ENCODE data around the gene DDOST. TPM values are rescaled to one million over a fixed set of nuclear protein-coding genes. Genes with fewer than 3 reads are reported as not detected.
"Not testable (repeated sequence)": the region's sequence is repeated elsewhere in the genome, so short reads cannot be mapped to it uniquely, and the experiment has no call there.

The DDOST gene
- total RNA-seq, 2 experiments from 2014 or later: 137 to 170 TPM

DNA sequence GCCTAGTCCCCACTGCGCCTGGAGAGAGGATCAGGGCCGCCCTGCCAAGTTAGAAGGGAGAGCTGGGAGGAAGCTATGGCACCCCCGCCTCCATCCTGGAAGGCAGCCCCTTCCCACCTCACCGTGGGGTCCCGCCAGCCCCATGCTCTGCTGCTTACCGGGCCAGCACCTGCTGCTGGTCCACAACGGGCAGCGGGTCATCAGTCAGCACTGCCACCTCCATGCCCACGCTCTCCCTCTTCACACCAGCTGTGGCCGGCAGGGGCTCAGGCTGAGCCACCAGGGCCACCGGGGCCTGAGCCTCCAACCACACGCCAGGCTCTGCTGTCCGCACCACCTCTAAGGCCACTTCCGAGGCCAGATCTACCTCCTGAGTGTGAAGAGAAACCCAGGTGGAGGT lies 23.5 kb upstream of the DDOST start:
- Mint-ChIP-seq H3K27me3 (peaks cover 38% of the 10 kb centered on the region), H3K9me3 (ENCODE audit: low read depth) (no peaks in the 10 kb centered on the region), H3K36me3 (no peaks in the 10 kb centered on the region), H3K4me1 (peaks cover 4% of the 10 kb centered on the region), H3K27ac (no peak overlapping the region), H3K4me3 (no peak overlapping the region)
- no peak for ATAC-seq
- CTCF ChIA-PET: interaction anchor here (0.9 kb wide), 1 partner anchor 12 kb away, joined by 3 read pairs; no protein-coding TSS in a partner anchor
- DNase-seq: no peak

DNA sequence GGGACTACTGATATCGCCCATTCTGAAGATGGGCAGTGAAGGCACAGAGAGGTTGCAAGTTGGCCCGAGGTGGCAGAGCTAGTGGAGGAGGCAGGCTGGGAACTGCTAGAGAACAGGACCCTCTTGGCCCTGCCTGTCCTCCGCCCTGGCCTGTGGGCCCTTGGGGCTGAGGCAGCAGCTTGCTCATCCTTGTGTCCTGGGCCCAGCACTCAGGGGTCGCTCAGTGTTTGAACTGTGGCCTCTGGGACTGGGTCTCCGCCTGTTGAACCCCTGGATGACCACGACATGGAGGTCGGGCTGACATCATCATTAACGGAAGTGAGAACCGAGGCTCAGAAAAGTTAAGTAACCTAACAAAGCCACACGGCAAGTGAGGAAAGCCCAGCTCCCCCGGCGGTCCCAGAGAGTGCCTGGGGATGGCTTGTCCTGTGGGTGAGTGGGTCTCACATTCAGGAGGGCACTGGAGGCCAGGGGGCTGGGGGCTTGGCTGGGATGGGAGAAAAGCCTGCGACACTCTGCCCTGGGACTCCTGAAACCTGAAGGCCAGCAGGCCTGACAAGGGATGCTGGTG lies 23.0 kb upstream of the DDOST start:
- DNase-seq (no peak), ATAC-seq (no peak)
- Mint-ChIP-seq H3K36me3 (no peaks in the 10 kb centered on the region), H3K4me3 (no peak overlapping the region), H3K27me3 (peaks cover 41% of the 10 kb centered on the region), H3K9me3 (ENCODE audit: low read depth) (no peaks in the 10 kb centered on the region), H3K27ac (no peak overlapping the region), H3K4me1 (peaks cover 7% of the 10 kb centered on the region)
- CTCF ChIA-PET: interaction anchor here (0.9 kb wide), 1 partner anchor 13 kb away, joined by 3 read pairs; no protein-coding TSS in a partner anchor

- ATAC-seq (no peak), DNase-seq (no peak)
- H3K4me1 Mint-ChIP-seq: peaks cover 12% of the 10 kb centered on the region
- CTCF ChIA-PET: interaction anchor here (1.4 kb wide), 1 partner anchor 13 kb away, joined by 5 read pairs; no protein-coding TSS in a partner anchor
- H3K27ac Mint-ChIP-seq: no peak overlapping the region
- H3K9me3 Mint-ChIP-seq (ENCODE audit: low read depth): no peaks in the 10 kb centered on the region
- H3K36me3 Mint-ChIP-seq: no peaks in the 10 kb centered on the region
- H3K4me3 Mint-ChIP-seq: no peak overlapping the region
- peaks cover 45% of the 10 kb centered on the region for H3K27me3 Mint-ChIP-seq
Measured at GRCh38 chr1:20683614-20684013, 22.4 kb upstream of the DDOST start.

GRCh38 chr1:20682571-20683236 lies 21.5 kb upstream of the DDOST start:
- peaks cover 2% of the 10 kb centered on the region for H3K36me3 Mint-ChIP-seq
- peaks cover 52% of the 10 kb centered on the region for H3K27me3 Mint-ChIP-seq
- CTCF ChIA-PET: interaction anchor here (1.4 kb wide), 1 partner anchor 14 kb away, joined by 5 read pairs; no protein-coding TSS in a partner anchor
- no peak for ATAC-seq
- peaks cover 3% of the 10 kb centered on the region for H3K9me3 Mint-ChIP-seq (ENCODE audit: low read depth)
- H3K4me3 Mint-ChIP-seq: no peak overlapping the region
- no peak for DNase-seq
- no peak overlapping the region for H3K27ac Mint-ChIP-seq
- H3K4me1 Mint-ChIP-seq: peaks cover 18% of the 10 kb centered on the region

- DNase-seq (no peak), ATAC-seq (no peak)
- Mint-ChIP-seq H3K27me3 (peaks cover 59% of the 10 kb centered on the region), H3K9me3 (ENCODE audit: low read depth) (peaks cover 7% of the 10 kb centered on the region), H3K36me3 (peaks cover 6% of the 10 kb centered on the region), H3K4me3 (no peak overlapping the region), H3K4me1 (peaks cover 18% of the 10 kb centered on the region), H3K27ac (no peak overlapping the region)
- CTCF ChIA-PET: interaction anchor here (1.4 kb wide), 1 partner anchor 15 kb away, joined by 5 read pairs; no protein-coding TSS in a partner anchor
Measured at GRCh38 chr1:20681999-20682398, 20.8 kb upstream of the DDOST start.

GRCh38 chr1:20680269-20680668 lies 19.1 kb upstream of the DDOST start:
- no peak overlapping the region for H3K4me3 Mint-ChIP-seq
- peaks cover 7% of the 10 kb centered on the region for H3K9me3 Mint-ChIP-seq (ENCODE audit: low read depth)
- CTCF ChIA-PET: interaction anchor here (0.9 kb wide), 2 partner anchors 15 to 17 kb away, joined by 3 to 4 read pairs; no protein-coding TSS in a partner anchor
- no peak for DNase-seq
- peaks cover 73% of the 10 kb centered on the region for H3K27me3 Mint-ChIP-seq
- peaks cover 18% of the 10 kb centered on the region for H3K4me1 Mint-ChIP-seq
- peaks cover 8% of the 10 kb centered on the region for H3K36me3 Mint-ChIP-seq
- no peak for ATAC-seq
- H3K27ac Mint-ChIP-seq: no peak overlapping the region

DNA sequence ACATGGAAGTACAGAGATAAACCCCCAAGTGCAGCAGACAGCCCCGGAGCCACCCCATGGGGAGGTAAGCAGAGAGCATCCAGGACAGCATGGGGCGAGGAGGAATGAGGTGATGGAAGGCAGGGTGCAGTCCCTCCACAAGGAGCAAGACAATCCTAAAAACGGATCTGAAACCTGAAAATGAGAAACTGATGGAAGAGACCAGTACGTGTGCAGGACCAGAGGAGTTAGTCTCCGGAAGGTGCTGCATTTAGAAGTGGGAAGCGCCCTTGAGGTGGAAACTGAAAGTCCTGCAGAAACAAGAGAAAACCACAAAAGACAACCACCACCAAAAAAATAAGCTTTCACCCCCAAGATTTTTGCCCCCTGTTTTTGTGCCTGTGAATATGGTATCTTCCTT lies 17.4 kb upstream of the DDOST start:
- peak; percentile 68 for ATAC-seq
- no peak overlapping the region for H3K4me3 Mint-ChIP-seq
- CTCF ChIA-PET: interaction anchor here (0.5 to 2.2 kb wide), 5 partner anchors 9 to 1342 kb away, joined by 3 to 5 read pairs (median 4); no protein-coding TSS in a partner anchor
- peaks cover 18% of the 10 kb centered on the region for H3K4me1 Mint-ChIP-seq
- peaks cover 7% of the 10 kb centered on the region for H3K9me3 Mint-ChIP-seq (ENCODE audit: low read depth)
- H3K27me3 Mint-ChIP-seq: peaks cover 73% of the 10 kb centered on the region
- peaks cover 8% of the 10 kb centered on the region for H3K36me3 Mint-ChIP-seq
- peak; percentile 69 for DNase-seq
- no peak overlapping the region for H3K27ac Mint-ChIP-seq

GRCh38 chr1:20673626-20674025 lies 12.5 kb upstream of the DDOST start:
- H3K36me3 Mint-ChIP-seq, CTCF ChIA-PET, H3K4me1 Mint-ChIP-seq: not testable (repeated sequence)

DNA sequence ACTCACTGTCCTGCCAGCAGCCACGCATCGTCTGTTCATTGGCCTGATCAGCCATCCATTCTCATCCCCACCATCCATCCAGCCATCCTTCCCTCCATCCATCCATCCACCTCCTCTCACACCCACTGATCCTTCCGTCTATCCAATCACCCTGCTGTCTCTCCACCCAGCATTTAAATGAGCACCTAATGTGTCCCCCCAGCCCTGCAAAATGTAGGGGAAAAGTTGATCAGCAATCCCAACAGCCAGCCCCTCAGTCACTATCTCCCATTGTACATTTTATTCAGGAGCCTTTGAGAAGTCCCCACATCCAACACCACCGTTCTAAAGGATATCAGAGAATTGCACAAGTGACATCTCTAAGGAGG lies 11.1 kb upstream of the DDOST start:
- no peak overlapping the region for H3K4me3 Mint-ChIP-seq
- ATAC-seq (no peak), DNase-seq (no peak)
- H3K27ac Mint-ChIP-seq: no peak overlapping the region
- H3K9me3 Mint-ChIP-seq (ENCODE audit: low read depth): peaks cover 3% of the 10 kb centered on the region
- H3K4me1 Mint-ChIP-seq: no peaks in the 10 kb centered on the region
- CTCF ChIA-PET: no interaction called here
- H3K27me3 Mint-ChIP-seq: peaks cover 33% of the 10 kb centered on the region
- H3K36me3 Mint-ChIP-seq: peaks cover 4% of the 10 kb centered on the region

More at GRCh38 chr1:20673626-20674025, 12.5 kb upstream of the DDOST start:
- not testable (repeated sequence) for H3K4me3 Mint-ChIP-seq; ATAC-seq; H3K27ac Mint-ChIP-seq; DNase-seq; H3K9me3 Mint-ChIP-seq (ENCODE audit: low read depth)
- peaks cover 45% of the 10 kb centered on the region for H3K27me3 Mint-ChIP-seq

DNA sequence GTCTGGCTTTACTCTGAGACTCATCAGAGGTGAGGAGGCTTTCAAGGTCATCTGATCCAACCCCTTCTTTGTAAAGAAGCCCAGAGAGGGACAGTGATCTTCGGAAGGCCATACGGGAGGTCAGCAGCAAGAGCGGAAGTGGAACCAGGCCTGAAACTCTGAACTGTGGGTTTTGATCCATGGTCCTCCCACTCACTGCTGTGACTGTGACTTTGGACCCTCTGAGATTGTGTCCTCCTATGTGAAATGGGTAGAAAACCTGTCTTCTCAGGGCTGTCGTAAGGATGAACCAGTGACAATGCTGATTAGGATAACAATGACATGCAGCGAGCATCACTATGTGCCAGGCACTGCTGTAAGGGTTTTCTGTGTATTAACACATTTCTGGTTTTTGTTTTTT lies 9.8 kb upstream of the DDOST start:
- H3K4me3 Mint-ChIP-seq: no peak overlapping the region
- no peaks in the 10 kb centered on the region for H3K9me3 Mint-ChIP-seq (ENCODE audit: low read depth)
- ATAC-seq (no peak), DNase-seq (no peak)
- CTCF ChIA-PET: no interaction called here
- no peak overlapping the region for H3K27ac Mint-ChIP-seq
- H3K36me3 Mint-ChIP-seq: no peaks in the 10 kb centered on the region
- H3K27me3 Mint-ChIP-seq: peaks cover 23% of the 10 kb centered on the region
- H3K4me1 Mint-ChIP-seq: peaks cover 5% of the 10 kb centered on the region

DNA sequence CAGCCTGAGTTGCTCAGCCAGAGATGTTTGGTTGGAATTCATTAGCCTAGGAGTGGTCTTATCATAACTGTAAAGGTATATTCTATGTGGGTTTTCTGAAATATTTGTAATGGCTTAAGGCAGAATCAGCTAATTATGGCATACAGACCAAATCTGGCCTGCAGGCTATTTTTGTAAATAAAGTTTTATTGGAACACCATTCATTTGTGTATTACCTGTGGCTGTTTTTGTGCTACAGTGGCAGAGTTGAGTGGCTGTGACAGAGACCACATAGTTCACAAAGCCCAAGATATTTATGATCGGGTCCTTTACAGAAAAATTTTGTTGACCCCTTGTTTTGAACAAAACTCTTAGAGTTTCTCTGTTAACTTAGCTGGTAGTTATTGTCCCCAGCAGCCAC lies 7.4 kb upstream of the DDOST start:
- no peak for ATAC-seq
- Mint-ChIP-seq H3K4me1 (peaks cover 5% of the 10 kb centered on the region), H3K27me3 (peaks cover 8% of the 10 kb centered on the region)

GRCh38 chr1:20666804-20667203 lies 5.6 kb upstream of the DDOST start:
- CTCF ChIA-PET: interaction anchor here (0.6 to 2.3 kb wide), 3 partner anchors 30 to 723 kb away, joined by 3 to 12 read pairs (median 4); partner anchors contain the start of gene PINK1
- Mint-ChIP-seq H3K36me3 (no peaks in the 10 kb centered on the region), H3K4me1 (peaks cover 15% of the 10 kb centered on the region), H3K4me3 (no peak overlapping the region), H3K27ac (no peak overlapping the region), H3K9me3 (ENCODE audit: low read depth) (no peaks in the 10 kb centered on the region), H3K27me3 (no peaks in the 10 kb centered on the region)
- peak; percentile 72 for ATAC-seq
- DNase-seq: peak; percentile 51

More for the DNA sequence above, 7.4 kb upstream of the DDOST start:
- no peak for DNase-seq
- no peak overlapping the region for H3K27ac Mint-ChIP-seq
- no peaks in the 10 kb centered on the region for H3K36me3 Mint-ChIP-seq
- H3K4me3 Mint-ChIP-seq: no peak overlapping the region
- CTCF ChIA-PET: interaction anchor here (1.1 to 1.6 kb wide), 3 partner anchors 29 to 527 kb away, joined by 3 to 6 read pairs (median 3); partner anchors contain the start of gene PINK1
- H3K9me3 Mint-ChIP-seq (ENCODE audit: low read depth): no peaks in the 10 kb centered on the region

DNA sequence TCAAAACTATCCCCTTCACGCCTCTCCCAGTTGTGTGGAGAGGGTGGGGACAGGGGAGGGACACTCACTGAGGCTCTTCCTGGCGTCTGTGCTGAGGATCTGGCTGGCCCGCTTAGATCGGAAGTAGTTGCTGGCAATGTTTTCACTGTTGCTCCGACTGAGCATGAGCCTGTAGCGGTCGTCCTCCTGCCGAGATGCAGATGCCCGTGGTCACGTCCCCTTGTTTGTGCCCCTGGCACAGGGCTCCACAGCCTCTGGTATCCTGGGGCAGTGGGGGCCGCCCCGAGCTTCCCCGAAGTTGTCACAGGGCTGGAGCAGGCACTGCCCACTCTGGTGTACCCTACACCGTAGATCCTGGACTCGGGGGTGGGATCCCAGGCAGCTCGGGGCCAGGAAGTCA lies 5.0 kb upstream of the DDOST start:
- H3K27ac Mint-ChIP-seq: no peak overlapping the region
- peaks cover under 1% of the 10 kb centered on the region for H3K36me3 Mint-ChIP-seq
- CTCF ChIA-PET: interaction anchor here (0.6 to 3.3 kb wide), 3 partner anchors 31 to 723 kb away, joined by 3 to 12 read pairs (median 11); partner anchors contain the start of gene PINK1
- H3K27me3 Mint-ChIP-seq: no peaks in the 10 kb centered on the region
- no peak overlapping the region for H3K4me3 Mint-ChIP-seq
- peaks cover 16% of the 10 kb centered on the region for H3K4me1 Mint-ChIP-seq
- DNase-seq: no peak
- no peaks in the 10 kb centered on the region for H3K9me3 Mint-ChIP-seq (ENCODE audit: low read depth)
- ATAC-seq: no peak

All from activated CD8-positive, alpha-beta memory T cell treated with anti-CD3 and anti-CD28 coated beads, Interleukin-2, amount 10 ng/mL, durations not matched to agents 7 days and 5 days (primary cell).